Activated CD4-positive, alpha-beta T cell treated with anti-CD3 and anti-CD28 coated beads, Interleukin-2, Interleukin-4, amounts not matched to agents 100 ng/mL and 50 ng/mL, durations not matched to agents 16 hours and 8 hours (primary cell): ENCODE results near the gene SLC48A1.
"Not testable (repeated sequence)": the region's sequence is repeated elsewhere in the genome, so short reads cannot be mapped to it uniquely, and the experiment has no call there.

Experiments
- DNase-seq: peaks from one replicate; pipeline ENCODE4 v3.0.0-alpha.2; 2020; ENCODE audit warnings: low spot score

Gene SLC48A1

GRCh38 chr12:47793015-47793681 lies 20.1 kb downstream of the SLC48A1 start:
- DNase-seq: no peak

- no peak for DNase-seq
These were observed 21.6 kb downstream of the SLC48A1 start for GRCh38 chr12:47794679-47795078.

- DNase-seq: no peak
These were observed 22.2 kb downstream of the SLC48A1 start for GRCh38 chr12:47795121-47795813.

GRCh38 chr12:47795814-47796411 lies 22.9 kb downstream of the SLC48A1 start:
- no peak for DNase-seq

DNA sequence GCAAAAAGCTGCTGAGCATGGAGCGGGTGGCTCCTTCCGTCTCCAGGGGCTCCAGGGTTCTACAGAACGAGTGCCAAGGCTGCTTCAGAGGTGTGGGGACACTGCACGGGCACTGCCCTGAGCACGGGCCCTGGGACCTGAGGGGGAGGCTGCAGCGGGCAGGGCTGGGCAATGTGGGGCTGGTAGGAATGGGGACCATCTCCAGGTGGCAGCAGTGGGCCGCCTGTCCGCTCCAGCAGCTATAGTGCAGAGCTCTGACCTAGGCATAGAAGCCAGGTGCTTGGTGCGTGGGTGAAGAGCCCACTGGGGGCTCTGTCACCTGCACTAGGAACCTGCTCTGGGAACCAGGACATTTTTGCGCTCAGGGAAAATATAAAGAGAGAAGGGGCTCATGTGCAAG lies 24.4 kb downstream of the SLC48A1 start:
- DNase-seq: no peak

- no peak for DNase-seq
These were observed 25.4 kb downstream of the SLC48A1 start for GRCh38 chr12:47798382-47798948.

DNA sequence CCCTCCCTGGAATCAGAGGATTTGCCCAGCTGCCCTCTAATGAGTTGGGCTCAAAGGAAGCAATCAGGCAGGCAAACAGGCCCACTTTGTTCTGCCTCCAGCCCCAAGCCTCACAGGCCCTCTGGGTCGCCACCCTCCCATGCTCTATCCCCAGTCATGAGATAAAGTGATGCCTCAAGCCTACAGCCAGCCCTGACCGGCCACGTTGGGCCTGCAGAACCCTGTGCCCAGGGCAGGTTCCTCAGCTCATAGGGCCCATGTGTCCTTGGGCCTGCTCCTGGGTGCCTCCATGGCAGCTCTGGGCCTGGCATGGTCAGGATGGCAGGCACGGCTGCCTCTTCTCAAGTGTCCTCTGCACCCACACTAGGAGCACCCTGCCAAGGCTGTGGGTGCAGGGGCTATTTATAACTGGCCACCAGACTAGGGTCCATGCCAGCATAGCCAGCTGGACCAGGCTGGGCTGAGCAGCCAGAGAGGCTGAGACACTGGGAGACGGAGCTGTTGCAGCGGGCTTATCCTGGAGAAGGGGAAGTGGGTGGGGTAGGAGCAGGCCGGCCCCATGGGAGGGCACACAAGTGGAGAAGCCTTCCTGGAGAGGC lies 26.4 kb downstream of the SLC48A1 start:
- no peak for DNase-seq

- DNase-seq: no peak
These were observed 27.5 kb downstream of the SLC48A1 start for GRCh38 chr12:47800582-47800981.

DNA sequence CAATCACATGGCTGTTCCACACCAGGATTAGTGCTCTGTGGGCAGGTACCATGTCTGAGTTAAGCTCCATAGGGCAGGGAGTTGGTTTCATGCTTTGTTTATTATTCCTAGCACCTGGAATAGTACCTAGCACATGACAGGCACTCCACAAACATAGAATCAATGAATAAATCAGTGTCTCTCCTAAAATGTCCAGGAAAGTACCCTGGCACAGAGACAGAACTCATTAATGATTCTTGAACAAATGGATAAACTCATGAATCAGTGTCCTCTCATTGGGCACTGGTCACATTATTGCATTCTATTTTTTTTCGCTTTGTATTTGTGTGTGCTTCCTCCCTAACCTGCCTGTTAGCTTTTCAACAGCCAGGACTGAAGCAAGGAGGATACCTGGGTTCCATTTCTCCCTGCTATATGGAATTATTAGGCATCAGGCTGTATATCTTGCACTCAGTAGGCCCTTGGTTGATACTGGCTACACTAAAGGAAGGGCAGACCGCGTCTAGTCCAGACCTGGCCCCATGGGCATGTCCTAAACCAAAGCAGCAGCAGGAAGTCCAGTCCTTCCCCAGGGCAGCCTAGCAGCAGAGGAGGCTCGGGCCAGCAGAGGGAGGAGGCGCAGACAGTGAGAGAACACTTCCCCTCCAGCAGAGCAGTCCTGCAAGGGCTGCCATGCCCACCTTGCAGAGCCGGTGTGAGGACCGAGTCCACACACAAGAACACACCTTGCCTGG lies 28.3 kb downstream of the SLC48A1 start:
- DNase-seq: no peak

GRCh38 chr12:47801904-47802246 lies 28.8 kb downstream of the SLC48A1 start:
- no peak for DNase-seq

DNA sequence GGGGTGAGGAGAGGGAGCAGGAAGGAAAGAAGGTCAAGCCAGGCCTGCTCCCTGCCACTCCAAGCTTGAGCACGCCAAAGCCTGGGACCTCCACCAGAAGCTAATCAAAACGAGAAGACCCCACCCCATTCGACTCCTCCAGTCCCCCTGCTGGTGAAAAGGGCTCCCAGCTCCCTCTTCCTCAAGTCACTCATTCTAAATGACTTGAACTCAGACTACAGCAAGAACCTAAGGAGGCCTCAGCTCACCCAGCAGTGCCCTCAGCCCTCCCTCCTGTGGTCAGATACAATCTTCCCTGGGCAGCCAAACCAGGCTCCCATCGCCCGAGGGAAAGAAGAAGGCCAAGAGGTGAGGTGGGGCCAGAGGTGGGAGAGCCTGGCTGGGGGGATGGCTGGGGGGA lies 29.3 kb downstream of the SLC48A1 start:
- DNase-seq: no peak

DNA sequence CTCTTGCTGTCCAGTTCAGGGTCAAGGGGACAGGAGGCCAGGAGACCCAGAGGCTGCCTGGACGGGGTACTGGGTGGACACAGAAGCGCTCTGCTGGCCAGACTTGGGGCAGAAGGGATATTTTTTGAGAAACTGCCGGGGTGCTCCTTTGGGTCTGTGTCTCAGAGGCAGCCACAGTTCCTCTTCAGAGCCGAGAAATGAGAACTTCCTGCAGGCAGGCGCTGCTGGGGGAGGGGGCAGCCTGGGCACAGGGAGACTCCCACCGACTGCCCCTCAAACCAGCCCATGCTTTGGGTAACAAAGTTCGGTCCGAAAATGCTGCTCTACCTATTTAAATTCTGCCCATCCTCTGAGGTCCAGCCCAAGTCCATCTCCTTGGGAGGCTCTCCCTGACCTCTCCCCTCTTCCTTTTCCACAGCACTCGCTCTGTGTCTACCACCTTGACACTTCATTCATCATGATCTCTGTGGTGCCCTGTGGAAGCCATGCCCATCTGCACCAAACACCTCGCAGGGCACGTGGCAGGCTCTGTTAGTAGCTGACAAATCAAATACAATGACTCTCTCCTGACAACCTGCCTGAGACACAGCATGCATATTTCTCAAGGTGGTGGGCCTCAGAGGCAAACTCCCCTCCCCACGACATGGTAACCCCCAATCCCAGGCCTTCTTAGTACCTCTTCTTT lies 30.3 kb downstream of the SLC48A1 start:
- no peak for DNase-seq

GRCh38 chr12:47804171-47804570 lies 31.1 kb downstream of the SLC48A1 start:
- DNase-seq: no peak

DNA sequence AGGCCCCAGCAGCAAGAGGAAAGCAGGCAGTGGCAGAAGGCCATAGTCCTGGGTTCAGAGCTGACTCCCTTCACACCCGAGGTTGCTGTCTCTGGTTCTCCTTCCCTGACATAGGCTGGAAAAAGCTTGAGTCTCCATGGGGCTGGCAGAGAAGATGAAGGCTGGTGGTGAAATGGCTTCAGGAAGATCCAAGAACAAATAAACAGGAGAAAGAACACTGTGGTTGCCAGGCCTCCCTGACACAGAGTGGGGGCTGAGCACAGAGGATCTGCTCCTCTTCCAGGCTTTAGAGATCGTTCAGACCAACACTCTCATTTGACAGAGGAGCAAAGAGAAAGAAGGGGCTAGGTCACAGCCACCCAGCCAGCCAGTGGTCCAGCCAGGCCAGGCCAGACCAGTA lies 32.4 kb downstream of the SLC48A1 start:
- DNase-seq: no peak

- no peak for DNase-seq
These were observed 34.3 kb downstream of the SLC48A1 start for GRCh38 chr12:47807338-47807737.

DNA sequence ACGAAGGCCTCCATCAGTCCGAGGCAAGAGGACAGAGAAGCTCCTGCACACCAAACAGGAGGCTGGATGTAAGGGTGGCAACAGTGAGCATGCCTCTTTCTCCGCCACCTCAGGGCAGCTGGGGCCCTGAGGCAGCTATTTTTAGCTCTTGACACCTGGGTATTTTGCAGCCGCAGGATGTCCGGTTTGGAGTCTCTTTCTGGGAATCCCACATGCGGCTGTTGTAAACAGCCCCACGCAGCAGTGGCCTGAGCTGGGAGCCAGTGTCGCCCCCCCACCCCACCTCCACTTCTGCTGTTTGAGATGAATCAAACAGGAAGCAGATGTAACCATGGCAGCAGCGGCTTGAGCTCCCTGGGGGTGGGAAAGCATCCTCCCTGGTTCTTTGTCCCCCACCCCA lies 35.0 kb downstream of the SLC48A1 start:
- peak; percentile 91 for DNase-seq

GRCh38 chr12:47808574-47809365 lies 35.7 kb downstream of the SLC48A1 start:
- DNase-seq: peak; percentile 77

DNA sequence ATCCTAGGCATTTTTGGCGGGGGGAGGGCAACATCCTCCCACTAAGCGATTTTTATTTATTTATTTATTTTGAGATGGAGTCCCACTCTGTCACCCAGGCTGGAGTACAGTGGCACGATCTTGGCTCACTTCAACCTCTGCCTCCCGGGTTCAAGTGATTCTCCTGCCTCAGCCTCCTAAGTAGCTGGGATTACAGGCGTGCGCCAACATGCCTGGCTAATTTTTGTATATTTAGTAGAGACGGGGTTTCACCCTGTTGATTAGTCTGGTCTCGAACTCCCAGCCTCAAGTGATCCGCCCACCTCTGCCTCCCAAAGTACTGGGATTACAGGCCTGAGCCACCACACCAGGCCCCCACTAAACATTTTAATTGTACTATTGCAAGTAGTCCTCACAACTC lies 36.5 kb downstream of the SLC48A1 start:
- DNase-seq: not testable (repeated sequence)

GRCh38 chr12:47811072-47811396 lies 38.0 kb downstream of the SLC48A1 start:
- no peak for DNase-seq

DNA sequence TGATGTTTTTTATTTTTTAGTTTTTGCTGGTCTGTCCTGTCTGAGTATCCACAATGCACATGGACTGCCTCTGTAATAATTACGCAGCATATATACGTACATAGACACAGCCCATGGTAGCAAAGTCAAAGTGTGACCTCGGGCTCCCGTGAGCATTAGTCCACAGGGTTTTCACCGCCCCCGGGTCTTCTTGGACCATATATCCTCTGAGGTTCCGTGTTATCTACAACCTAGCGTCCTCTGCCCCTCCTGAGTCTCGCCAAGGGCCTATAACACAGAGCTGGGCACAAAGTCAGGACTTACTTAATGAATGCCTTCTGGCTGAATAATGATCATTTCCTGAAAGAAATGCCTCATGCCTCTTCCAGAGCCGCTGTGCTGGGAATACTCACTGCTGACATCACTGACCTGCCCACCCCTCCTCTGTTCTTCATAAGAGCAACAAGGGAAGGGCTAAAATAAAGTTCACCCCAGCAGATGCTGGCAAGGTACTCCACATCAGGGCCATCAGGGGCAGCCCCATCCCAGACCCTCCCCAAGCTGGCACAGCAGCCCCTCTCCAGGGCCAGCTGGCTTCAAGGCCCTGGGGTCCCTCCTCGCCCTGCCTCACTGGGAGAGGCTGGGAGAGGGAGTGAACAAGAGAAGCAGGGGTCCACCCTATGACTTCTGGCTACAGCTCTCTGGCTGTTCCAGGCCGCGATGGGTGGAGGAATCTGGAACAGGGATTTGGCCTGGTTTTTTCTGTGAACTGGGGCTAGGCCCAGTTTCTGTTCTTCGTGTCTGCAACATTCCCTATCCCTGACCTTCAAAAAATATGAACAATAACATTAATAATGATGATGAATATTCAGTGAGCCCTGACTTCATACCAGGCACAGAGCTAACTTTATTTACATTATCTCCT lies 38.8 kb downstream of the SLC48A1 start:
- no peak for DNase-seq
